HEK293 (cell line): ENCODE measurements around the gene TMEM120A.

Source experiments
- CTCF ChIP-seq: fragments of 450-650 bp; formaldehyde crosslinking; IDR thresholded peaks from 2 replicates; pipeline ENCODE4 v1.5.1; 2016; ENCODE audit warnings: missing biosample characterization, missing genetic modification characterization
- HOXD13 ChIP-seq: sonication (generic); formaldehyde crosslinking; IDR thresholded peaks from 2 replicates; pipeline ENCODE4 v1.8.0; 2022; ENCODE audit warnings: missing genetic modification reagents, borderline replicate concordance
- ZNF558 ChIP-seq: fragments of 450-650 bp; formaldehyde crosslinking; IDR thresholded peaks from 2 replicates; pipeline ENCODE4 v1.5.1; 2016; ENCODE audit warnings: missing biosample characterization, missing genetic modification characterization

GRCh38 chr7:75981203-75981452 lies 13.3 kb downstream of the TMEM120A start:
- TF ChIP-seq HOXD13 (CRISPR knock-in tag) (no peak), CTCF (tag by site-specific recombination) (no peak), ZNF558 (no peak)
